DND-41 (cell line): Measurements from ENCODE around the gene MAP1LC3B2.

Experiments used
- ATAC-seq: fragments of 200-7000 bp; cut with Tn5 transposase; 3 replicates; pipeline ENCODE4 v1.9.1; 2021; ENCODE audit warnings: low read depth; ENCODE audit not compliant: insufficient read depth
- DNase-seq: peaks from one replicate; pipeline ENCODE4 v3.0.0-alpha.2; 2020
- H2AFZ ChIP-seq: 2 replicates; pipeline ENCODE4 v1.6.0; 2012; ENCODE audit warnings: low read depth, low read length
- H3K27ac ChIP-seq: 2 replicates; pipeline ENCODE4 v1.5.1; 2012; ENCODE audit warnings: low read length, inconsistent platforms
- H3K27me3 ChIP-seq: fragments of 200-600 bp; sonication (generic); 2 replicates; pipeline ENCODE4 v1.6.0; 2012; ENCODE audit warnings: low read length, mild to moderate bottlenecking, inconsistent platforms; ENCODE audit not compliant: insufficient read depth, poor library complexity
- H3K36me3 ChIP-seq: 2 replicates; pipeline ENCODE4 v1.5.1; 2012; ENCODE audit warnings: low read length, inconsistent platforms; ENCODE audit not compliant: insufficient read depth
- H3K4me1 ChIP-seq: 2 replicates; pipeline ENCODE4 v1.5.1; 2012; ENCODE audit warnings: mild to moderate bottlenecking, low read length; ENCODE audit not compliant: insufficient read depth
- H3K4me2 ChIP-seq: 2 replicates; pipeline ENCODE4 v1.6.0; 2012; ENCODE audit warnings: mild to moderate bottlenecking, moderate library complexity, low read length, inconsistent platforms; ENCODE audit not compliant: insufficient read depth
- H3K4me3 ChIP-seq, 2 experiments: fragments of 200-600 bp in 1 of 2; shearing (Covaris generic) in 1 of 2; 2 replicates each; pipeline ENCODE4 v1.5.1; 2012 to 2016; ENCODE audit warnings: inconsistent platforms in 2 of 2, low read length in 2 of 2, mild to moderate bottlenecking in 2 of 2, low read depth in 1 of 2, moderate library complexity in 1 of 2
- H3K79me2 ChIP-seq: 2 replicates; pipeline ENCODE4 v1.6.0; 2012; ENCODE audit warnings: low read length, inconsistent platforms; ENCODE audit not compliant: insufficient read depth
- H3K9ac ChIP-seq: 2 replicates; pipeline ENCODE4 v1.6.0; 2012; ENCODE audit warnings: low read depth, mild to moderate bottlenecking, inconsistent platforms, low read length, moderate library complexity
- H3K9me3 ChIP-seq: 2 replicates; pipeline ENCODE4 v1.5.1; 2012; ENCODE audit warnings: low read length, moderate library complexity, mild to moderate bottlenecking, inconsistent platforms; ENCODE audit not compliant: insufficient read depth, severe bottlenecking
- H4K20me1 ChIP-seq: 2 replicates; pipeline ENCODE4 v1.6.0; 2012; ENCODE audit warnings: low read length; ENCODE audit not compliant: insufficient read depth
- CTCF ChIP-seq: IDR thresholded peaks from 2 replicates; pipeline ENCODE4 v1.5.1; 2012; ENCODE audit warnings: borderline replicate concordance, low read length, moderate library complexity, mild to moderate bottlenecking; ENCODE audit not compliant: poor library complexity, severe bottlenecking; ENCODE audit errors: extremely low read depth
- EZH2 ChIP-seq: IDR thresholded peaks from 3 replicates; pipeline ENCODE4 v1.6.1; 2012; ENCODE audit warnings: borderline replicate concordance, low read depth, mild to moderate bottlenecking, moderate library complexity, low read length, inconsistent platforms; ENCODE audit not compliant: severe bottlenecking

MAP1LC3B2 gene

GRCh38 chr12:116520801-116521471 is 38.2 kb upstream of the MAP1LC3B2 start:
- Histone ChIP-seq H3K36me3 (no peaks in the 10 kb centered on the region), H3K79me2 (no peaks in the 10 kb centered on the region), H3K4me3 (no peak overlapping the region), H3K27me3 (no peaks in the 10 kb centered on the region), H4K20me1 (no peaks in the 10 kb centered on the region), H3K4me2 (no peak overlapping the region), H3K4me1 (peaks cover 5% of the 10 kb centered on the region; the same call in 1 of the 2 replicates), H3K9me3 (no peaks in the 10 kb centered on the region), H3K27ac (no peak overlapping the region), H3K9ac (no peak overlapping the region), H2AFZ (no peak overlapping the region)
- no peak for TF ChIP-seq EZH2
- TF ChIP-seq CTCF: no peak
- ATAC-seq (no peak; the same call in 2 of the 3 replicates), DNase-seq (peak; percentile 19)

- ATAC-seq: no peak
- Histone ChIP-seq H4K20me1 (no peaks in the 10 kb centered on the region), H3K4me1 (peaks cover 5% of the 10 kb centered on the region; the same call in 1 of the 2 replicates)
Observed at GRCh38 chr12:116524311-116524710, 34.9 kb upstream of the MAP1LC3B2 start.

GRCh38 chr12:116524964-116525379 is 34.2 kb upstream of the MAP1LC3B2 start:
- Histone ChIP-seq H3K9ac (no peak overlapping the region), H4K20me1 (no peaks in the 10 kb centered on the region), H3K4me3 (no peak overlapping the region), H2AFZ (no peak overlapping the region), H3K4me1 (peaks cover 5% of the 10 kb centered on the region; the same call in 1 of the 2 replicates), H3K9me3 (no peaks in the 10 kb centered on the region), H3K27me3 (no peaks in the 10 kb centered on the region), H3K36me3 (no peaks in the 10 kb centered on the region), H3K79me2 (no peaks in the 10 kb centered on the region), H3K27ac (no peak overlapping the region), H3K4me2 (no peak overlapping the region)
- ATAC-seq (no peak), DNase-seq (no peak)
- TF ChIP-seq CTCF (no peak), EZH2 (no peak)

More at GRCh38 chr12:116524311-116524710, 34.9 kb upstream of the MAP1LC3B2 start:
- Histone ChIP-seq H3K79me2 (no peaks in the 10 kb centered on the region), H3K9me3 (no peaks in the 10 kb centered on the region), H3K4me2 (no peak overlapping the region), H3K4me3 (no peak overlapping the region), H3K36me3 (no peaks in the 10 kb centered on the region), H3K9ac (no peak overlapping the region), H3K27ac (no peak overlapping the region), H3K27me3 (no peaks in the 10 kb centered on the region), H2AFZ (no peak overlapping the region)
- no peak for DNase-seq
- no peak for TF ChIP-seq EZH2
- no peak for TF ChIP-seq CTCF
